Liver (tissue), 3 donors: ENCODE measurements around the gene SLAIN2.
"Not testable (repeated sequence)": the region's sequence is repeated elsewhere in the genome, so short reads cannot be mapped to it uniquely, and the experiment has no call there.

Experiments
- EGR1 ChIP-seq, 2 donors: IDR thresholded peaks; 2 replicates each; pipeline ENCODE4 v1.6.1; 2016 to 2018; ENCODE audit warnings: antibody characterized with exemption in 2 of 2, low read depth in 2 of 2
- GABPA ChIP-seq, 2 donors: IDR thresholded peaks in 1 of 2; conservative IDR thresholded peaks in 1 of 2; 2 replicates each; pipeline ENCODE4 v1.6.1; 2016; ENCODE audit warnings: antibody characterized with exemption in 2 of 2, mild to moderate bottlenecking in 1 of 2, moderate library complexity in 1 of 2
- HNF4A ChIP-seq, 2 donors: conservative IDR thresholded peaks; 2 replicates each; pipeline ENCODE4 v1.6.1; 2016; ENCODE audit warnings: antibody characterized with exemption in 2 of 2, mild to moderate bottlenecking in 2 of 2
- JUND ChIP-seq, 2 donors: IDR thresholded peaks; 2 replicates each; pipeline ENCODE4 v1.6.1; 2016; ENCODE audit warnings: antibody characterized with exemption in 2 of 2
- RAD21 ChIP-seq, 2 donors: IDR thresholded peaks; 2 replicates each; pipeline ENCODE4 v1.6.1; 2016; ENCODE audit warnings: antibody characterized with exemption in 2 of 2, mild to moderate bottlenecking in 2 of 2
- RXRA ChIP-seq, 2 donors: IDR thresholded peaks; 2 replicates each; pipeline ENCODE4 v1.6.1; 2017 to 2018; ENCODE audit warnings: antibody characterized with exemption in 2 of 2, mild to moderate bottlenecking in 1 of 2
- SP1 ChIP-seq: IDR thresholded peaks from 2 replicates; pipeline ENCODE4 v1.6.1; 2018; ENCODE audit warnings: antibody characterized with exemption, mild to moderate bottlenecking
- TAF1 ChIP-seq: conservative IDR thresholded peaks from 2 replicates; pipeline ENCODE4 v1.6.1; 2016; ENCODE audit warnings: antibody characterized with exemption, mild to moderate bottlenecking
- YY1 ChIP-seq: IDR thresholded peaks from 2 replicates; pipeline ENCODE4 v1.6.1; 2016; ENCODE audit warnings: antibody characterized with exemption, mild to moderate bottlenecking
- TF ChIP-seq, protein P1 (sequence below): fragments of 150-350 bp; IDR thresholded peaks from 2 replicates; pipeline ENCODE4 v1.5.1; 2017; ENCODE audit warnings: improper control_type of control experiment, low read depth, low read length; ENCODE audit not compliant: missing input control
- TF ChIP-seq, protein P2 (sequence below): IDR thresholded peaks from 2 replicates; pipeline ENCODE4 v1.6.1; 2016; ENCODE audit warnings: antibody characterized with exemption
- TF ChIP-seq, protein P3 (sequence below): IDR thresholded peaks from 2 replicates; pipeline ENCODE4 v1.6.1; 2016; ENCODE audit warnings: antibody characterized with exemption
- TF ChIP-seq, protein P4 (sequence below): IDR thresholded peaks from 2 replicates; pipeline ENCODE4 v1.6.1; 2016; ENCODE audit warnings: antibody characterized with exemption, mild to moderate bottlenecking
- donor health status: healthy.
- donor health status: healthy.

DNA sequence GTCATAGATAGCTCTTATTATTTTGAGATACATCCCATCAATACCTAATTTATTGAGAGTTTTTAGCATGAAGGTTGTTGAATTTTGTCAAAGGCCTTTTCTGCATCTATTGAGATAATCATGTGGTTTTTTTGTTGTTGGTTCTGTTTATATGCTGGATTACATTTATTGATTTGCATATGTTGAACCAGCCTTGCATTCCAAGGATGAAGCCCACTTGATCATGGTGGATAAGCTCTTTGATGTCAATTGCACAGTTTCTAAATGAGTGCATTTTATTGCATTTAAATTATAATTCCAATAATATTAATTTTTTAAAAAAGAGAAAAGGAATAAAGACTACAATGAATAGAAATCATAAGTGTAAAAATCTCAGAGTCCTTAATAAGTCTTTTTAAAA is 26.6 kb upstream of the SLAIN2 start:
- TF ChIP-seq, protein P1, sequence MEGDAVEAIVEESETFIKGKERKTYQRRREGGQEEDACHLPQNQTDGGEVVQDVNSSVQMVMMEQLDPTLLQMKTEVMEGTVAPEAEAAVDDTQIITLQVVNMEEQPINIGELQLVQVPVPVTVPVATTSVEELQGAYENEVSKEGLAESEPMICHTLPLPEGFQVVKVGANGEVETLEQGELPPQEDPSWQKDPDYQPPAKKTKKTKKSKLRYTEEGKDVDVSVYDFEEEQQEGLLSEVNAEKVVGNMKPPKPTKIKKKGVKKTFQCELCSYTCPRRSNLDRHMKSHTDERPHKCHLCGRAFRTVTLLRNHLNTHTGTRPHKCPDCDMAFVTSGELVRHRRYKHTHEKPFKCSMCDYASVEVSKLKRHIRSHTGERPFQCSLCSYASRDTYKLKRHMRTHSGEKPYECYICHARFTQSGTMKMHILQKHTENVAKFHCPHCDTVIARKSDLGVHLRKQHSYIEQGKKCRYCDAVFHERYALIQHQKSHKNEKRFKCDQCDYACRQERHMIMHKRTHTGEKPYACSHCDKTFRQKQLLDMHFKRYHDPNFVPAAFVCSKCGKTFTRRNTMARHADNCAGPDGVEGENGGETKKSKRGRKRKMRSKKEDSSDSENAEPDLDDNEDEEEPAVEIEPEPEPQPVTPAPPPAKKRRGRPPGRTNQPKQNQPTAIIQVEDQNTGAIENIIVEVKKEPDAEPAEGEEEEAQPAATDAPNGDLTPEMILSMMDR = not testable (repeated sequence)
- TF ChIP-seq, protein P2, sequence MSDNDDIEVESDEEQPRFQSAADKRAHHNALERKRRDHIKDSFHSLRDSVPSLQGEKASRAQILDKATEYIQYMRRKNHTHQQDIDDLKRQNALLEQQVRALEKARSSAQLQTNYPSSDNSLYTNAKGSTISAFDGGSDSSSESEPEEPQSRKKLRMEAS = not testable (repeated sequence)
- TF ChIP-seq, protein P3, sequence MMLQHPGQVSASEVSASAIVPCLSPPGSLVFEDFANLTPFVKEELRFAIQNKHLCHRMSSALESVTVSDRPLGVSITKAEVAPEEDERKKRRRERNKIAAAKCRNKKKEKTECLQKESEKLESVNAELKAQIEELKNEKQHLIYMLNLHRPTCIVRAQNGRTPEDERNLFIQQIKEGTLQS = not testable (repeated sequence)
- TF ChIP-seq, protein P4, sequence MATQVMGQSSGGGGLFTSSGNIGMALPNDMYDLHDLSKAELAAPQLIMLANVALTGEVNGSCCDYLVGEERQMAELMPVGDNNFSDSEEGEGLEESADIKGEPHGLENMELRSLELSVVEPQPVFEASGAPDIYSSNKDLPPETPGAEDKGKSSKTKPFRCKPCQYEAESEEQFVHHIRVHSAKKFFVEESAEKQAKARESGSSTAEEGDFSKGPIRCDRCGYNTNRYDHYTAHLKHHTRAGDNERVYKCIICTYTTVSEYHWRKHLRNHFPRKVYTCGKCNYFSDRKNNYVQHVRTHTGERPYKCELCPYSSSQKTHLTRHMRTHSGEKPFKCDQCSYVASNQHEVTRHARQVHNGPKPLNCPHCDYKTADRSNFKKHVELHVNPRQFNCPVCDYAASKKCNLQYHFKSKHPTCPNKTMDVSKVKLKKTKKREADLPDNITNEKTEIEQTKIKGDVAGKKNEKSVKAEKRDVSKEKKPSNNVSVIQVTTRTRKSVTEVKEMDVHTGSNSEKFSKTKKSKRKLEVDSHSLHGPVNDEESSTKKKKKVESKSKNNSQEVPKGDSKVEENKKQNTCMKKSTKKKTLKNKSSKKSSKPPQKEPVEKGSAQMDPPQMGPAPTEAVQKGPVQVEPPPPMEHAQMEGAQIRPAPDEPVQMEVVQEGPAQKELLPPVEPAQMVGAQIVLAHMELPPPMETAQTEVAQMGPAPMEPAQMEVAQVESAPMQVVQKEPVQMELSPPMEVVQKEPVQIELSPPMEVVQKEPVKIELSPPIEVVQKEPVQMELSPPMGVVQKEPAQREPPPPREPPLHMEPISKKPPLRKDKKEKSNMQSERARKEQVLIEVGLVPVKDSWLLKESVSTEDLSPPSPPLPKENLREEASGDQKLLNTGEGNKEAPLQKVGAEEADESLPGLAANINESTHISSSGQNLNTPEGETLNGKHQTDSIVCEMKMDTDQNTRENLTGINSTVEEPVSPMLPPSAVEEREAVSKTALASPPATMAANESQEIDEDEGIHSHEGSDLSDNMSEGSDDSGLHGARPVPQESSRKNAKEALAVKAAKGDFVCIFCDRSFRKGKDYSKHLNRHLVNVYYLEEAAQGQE = not testable (repeated sequence)
- not testable (repeated sequence) for TF ChIP-seq GABPA (IDR thresholded peaks at IDR 0.05 in 1 of 2, conservative IDR thresholded peaks at IDR 0.05 in 1 of 2); JUND (IDR thresholded peaks at IDR 0.05); HNF4A (conservative IDR thresholded peaks at IDR 0.05); RAD21 (IDR thresholded peaks at IDR 0.05); YY1; RXRA (IDR thresholded peaks at IDR 0.05); SP1; TAF1; EGR1 (IDR thresholded peaks at IDR 0.05; ENCODE audit: low read depth in 2 of 2)
